RPMI7951 (cell line): ENCODE results near the gene ARPC4. TPM values are rescaled to one million over a fixed set of nuclear protein-coding genes. Genes with fewer than 3 reads are reported as not detected.

Experiments
- DNase-seq: peaks from one replicate; pipeline ENCODE4 v3.0.0-alpha.2; 2012; ENCODE audit warnings: low read depth
- total RNA-seq: library from RNA; depleted of rRNA; stranded (reverse); fragments of >200 nt; shearing (Covaris generic); gene quantifications from 2 replicates; pipeline ENCODE4 v1.2.3, GENCODE V29; 2014

ARPC4 gene
- total RNA-seq, 1 experiment from 2014 or later: 254 TPM

DNA sequence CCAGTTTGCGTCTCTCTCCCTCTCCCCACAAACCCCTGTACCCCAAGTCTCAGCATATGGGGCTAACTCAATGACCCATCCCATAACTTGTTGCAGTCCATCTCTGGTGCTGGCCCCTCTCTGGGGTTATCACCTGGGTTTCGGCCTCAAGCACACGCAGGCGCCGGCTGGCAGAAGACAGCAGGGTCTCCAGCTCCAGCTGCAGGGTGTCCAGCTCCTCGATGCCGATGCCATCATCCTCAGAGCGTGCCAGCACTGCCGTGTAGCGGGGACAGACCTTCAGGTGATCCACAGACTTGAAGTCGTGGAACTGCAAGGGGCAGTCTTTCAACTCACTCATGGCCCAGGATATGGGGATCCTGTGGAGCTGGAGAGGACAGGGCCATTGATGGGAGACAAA lies 1.8 kb upstream of the ARPC4 start:
- no peak for DNase-seq

- DNase-seq: no peak
Observed at GRCh38 chr3:9791790-9792404, 985 bp upstream of the ARPC4 start.

- DNase-seq: peak; percentile 48
Observed at GRCh38 chr3:9793161-9793781, 389 bp downstream of the ARPC4 start.

DNA sequence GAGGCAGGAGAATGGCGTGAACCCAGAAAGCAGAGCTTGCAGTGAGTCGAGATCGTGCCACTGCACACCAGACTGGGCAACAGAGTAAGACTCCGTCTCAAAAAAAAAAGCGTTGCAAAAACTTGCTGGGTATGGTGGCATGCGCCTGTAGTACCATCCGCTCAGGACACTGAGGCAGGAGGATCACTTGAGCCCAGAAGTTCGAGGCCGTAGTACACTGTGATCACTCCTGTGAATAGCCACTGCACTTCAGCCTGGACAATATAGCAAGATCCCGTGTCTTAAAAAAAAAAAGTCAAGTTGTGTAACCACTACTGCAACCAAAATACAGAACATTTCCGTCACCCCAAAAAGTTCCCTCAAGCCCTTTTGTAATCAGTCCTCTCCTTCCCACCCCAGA lies 1.5 kb downstream of the ARPC4 start:
- DNase-seq: no peak

GRCh38 chr3:9795207-9795606 lies 2.3 kb downstream of the ARPC4 start:
- DNase-seq: no peak

- no peak for DNase-seq
Observed at GRCh38 chr3:9797196-9797945, 4.5 kb downstream of the ARPC4 start.

- DNase-seq: no peak
Observed at GRCh38 chr3:9800529-9800928, 7.6 kb downstream of the ARPC4 start.

DNA sequence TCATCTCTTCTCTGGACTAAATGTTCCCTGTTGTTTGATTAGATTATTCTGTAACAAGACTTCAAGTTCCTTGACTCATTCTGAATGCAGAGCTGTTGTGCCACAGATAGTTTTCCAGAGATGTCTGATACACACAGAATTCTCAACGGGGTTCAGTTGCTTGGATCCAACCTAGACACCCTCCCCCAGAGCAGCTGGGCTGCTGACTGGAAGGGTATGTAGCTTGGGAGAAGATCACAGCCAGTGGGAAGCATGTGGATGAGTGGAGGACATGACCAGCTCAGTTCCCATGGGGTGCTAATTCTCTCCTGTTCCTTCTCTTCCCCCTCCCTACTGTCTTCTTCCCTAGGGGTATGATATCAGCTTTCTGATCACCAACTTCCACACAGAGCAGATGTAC lies 10.6 kb downstream of the ARPC4 start:
- DNase-seq: no peak

- no peak for DNase-seq
Observed at GRCh38 chr3:9804996-9805395, 12.1 kb downstream of the ARPC4 start.

GRCh38 chr3:9806137-9806536 lies 13.3 kb downstream of the ARPC4 start:
- no peak for DNase-seq

- DNase-seq: no peak
Observed at GRCh38 chr3:9806688-9807589, 14.1 kb downstream of the ARPC4 start.

- no peak for DNase-seq
Observed at GRCh38 chr3:9807981-9808344, 15.1 kb downstream of the ARPC4 start.

DNA sequence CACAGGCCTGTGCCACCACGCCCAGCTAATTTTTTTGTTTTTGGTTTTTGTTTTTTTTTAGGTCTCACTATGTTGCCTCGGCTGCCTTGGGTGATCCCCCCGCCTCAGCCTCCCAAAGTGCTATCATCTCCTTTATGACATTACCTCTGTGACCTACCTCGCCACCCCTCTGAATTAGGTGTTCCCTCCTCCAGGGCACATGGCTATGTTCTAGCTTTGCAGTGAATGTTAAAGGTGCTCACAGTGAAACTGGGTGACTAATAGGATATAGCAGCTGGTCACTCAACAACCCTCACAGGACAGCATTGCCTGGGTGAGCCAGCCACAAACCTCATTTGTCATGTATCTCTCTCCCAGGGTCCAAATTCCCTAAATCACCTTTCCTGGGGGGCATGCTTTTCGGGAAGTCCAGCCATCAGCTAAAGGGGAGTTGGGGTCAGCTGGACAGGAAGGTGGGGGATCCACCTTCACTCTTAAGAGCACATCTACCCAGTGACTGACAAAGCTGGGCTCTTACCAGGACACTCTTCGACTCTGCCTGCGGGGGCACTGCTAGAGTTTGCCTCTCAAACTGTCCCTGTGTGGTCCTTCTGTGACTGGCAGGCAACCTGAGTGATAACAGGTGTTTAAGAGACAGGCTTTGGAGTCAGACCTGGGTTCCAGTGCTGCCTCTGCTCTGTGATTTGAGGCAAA lies 15.6 kb downstream of the ARPC4 start:
- DNase-seq: peak; percentile 44

DNA sequence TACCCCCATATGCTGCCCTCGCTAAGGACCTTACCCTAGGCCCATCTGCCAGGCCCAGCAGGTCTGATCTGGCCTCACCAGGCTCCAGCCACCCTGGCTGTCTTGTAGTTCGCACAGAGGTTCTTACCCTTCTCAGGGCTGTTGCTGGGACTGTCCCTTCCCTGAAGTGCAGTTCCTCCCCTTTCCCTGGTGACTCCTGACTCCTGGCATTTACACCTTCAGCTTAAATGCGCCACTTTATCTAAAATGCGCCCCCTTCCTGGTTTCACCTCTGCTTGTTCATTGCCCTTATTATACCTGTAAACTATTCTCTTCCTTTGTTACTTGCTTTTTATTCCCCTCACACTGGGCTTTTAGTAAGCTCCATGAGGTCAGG lies 16.3 kb downstream of the ARPC4 start:
- no peak for DNase-seq

- DNase-seq: peak; percentile 77
Observed at GRCh38 chr3:9809615-9810432, 16.9 kb downstream of the ARPC4 start, which contains the start of gene TTLL3. TSS of gene TTLL3 (plus strand) at chr3:9810262. CDS start at chr3:9810662, 400 bp downstream.

GRCh38 chr3:9810433-9810770 lies 17.5 kb downstream of the ARPC4 start:
- DNase-seq: peak; percentile 16

- DNase-seq: no peak
Observed at GRCh38 chr3:9810846-9811245, 18.0 kb downstream of the ARPC4 start.

GRCh38 chr3:9812870-9813483 lies 20.1 kb downstream of the ARPC4 start:
- DNase-seq: no peak

DNA sequence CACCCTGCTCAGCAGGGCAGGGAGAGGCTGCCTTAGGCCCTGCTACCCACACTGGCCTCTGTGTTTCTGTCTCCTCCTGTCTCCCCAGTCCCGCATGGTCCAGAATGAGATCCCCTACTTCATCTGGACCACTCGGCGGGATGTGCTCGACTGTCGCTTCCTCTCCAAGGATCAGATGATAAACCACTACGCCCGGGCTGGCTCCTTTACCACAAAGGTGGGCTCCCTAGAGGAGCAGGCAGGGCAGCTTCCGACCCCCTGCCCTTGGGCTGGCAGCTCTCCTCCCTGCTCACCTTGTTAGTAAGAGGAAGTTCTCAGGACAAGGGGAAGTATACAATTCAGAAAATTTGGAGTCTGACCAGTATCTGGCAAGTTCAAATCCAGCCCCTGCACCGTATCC lies 23.1 kb downstream of the ARPC4 start:
- no peak for DNase-seq

GRCh38 chr3:9817436-9817835 lies 24.6 kb downstream of the ARPC4 start:
- no peak for DNase-seq
